ENCODE results near the gene PON1. TPM values are rescaled to one million over a fixed set of nuclear protein-coding genes. Genes with fewer than 3 reads are reported as not detected.

PON1 gene
- total RNA-seq, 1 donor from 2014 or later, result not detected

DNA sequence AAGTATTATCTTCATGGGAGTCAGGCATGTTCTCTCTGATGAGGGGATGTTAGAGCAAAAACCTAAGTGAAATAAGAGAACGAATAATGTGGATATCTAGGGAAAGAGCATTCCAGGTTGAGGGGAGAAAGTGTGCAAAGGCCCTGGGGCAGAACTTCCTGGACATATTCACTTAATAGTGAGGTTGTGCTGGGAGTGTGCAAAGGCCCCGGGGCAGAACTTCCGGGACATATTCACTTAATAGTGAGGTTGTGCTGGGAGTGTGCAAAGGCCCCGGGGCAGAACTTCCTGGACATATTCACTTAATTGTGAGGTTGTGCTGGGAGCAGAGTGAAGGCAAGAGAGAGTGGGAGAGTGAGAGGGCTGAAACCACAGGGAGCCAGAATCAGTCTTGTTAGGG is 11.8 kb downstream of the PON1 start:
- no peak overlapping the region for H3K4me3 Mint-ChIP-seq (ENCODE audit: unreplicated experiment)
- no peaks in the 10 kb centered on the region for H3K4me1 Mint-ChIP-seq (ENCODE audit: low read depth)
- no peak for DNase-seq (ENCODE audit: low spot score)
- TF ChIP-seq, protein P1, sequence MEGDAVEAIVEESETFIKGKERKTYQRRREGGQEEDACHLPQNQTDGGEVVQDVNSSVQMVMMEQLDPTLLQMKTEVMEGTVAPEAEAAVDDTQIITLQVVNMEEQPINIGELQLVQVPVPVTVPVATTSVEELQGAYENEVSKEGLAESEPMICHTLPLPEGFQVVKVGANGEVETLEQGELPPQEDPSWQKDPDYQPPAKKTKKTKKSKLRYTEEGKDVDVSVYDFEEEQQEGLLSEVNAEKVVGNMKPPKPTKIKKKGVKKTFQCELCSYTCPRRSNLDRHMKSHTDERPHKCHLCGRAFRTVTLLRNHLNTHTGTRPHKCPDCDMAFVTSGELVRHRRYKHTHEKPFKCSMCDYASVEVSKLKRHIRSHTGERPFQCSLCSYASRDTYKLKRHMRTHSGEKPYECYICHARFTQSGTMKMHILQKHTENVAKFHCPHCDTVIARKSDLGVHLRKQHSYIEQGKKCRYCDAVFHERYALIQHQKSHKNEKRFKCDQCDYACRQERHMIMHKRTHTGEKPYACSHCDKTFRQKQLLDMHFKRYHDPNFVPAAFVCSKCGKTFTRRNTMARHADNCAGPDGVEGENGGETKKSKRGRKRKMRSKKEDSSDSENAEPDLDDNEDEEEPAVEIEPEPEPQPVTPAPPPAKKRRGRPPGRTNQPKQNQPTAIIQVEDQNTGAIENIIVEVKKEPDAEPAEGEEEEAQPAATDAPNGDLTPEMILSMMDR (IDR thresholded peaks at IDR 0.05), result no peak
- H3K27ac Mint-ChIP-seq (ENCODE audit: unreplicated experiment), result no peak overlapping the region
- H3K36me3 Mint-ChIP-seq (ENCODE audit: low read depth), result no peaks in the 10 kb centered on the region
- no peaks in the 10 kb centered on the region for H3K9me3 Mint-ChIP-seq (ENCODE audit: low read depth)
- peaks cover 2% of the 10 kb centered on the region for H3K27me3 Mint-ChIP-seq (ENCODE audit: low read depth)

- DNase-seq (ENCODE audit: low spot score), result no peak
- TF ChIP-seq, protein P1 (IDR thresholded peaks at IDR 0.05), result no peak
- no peaks in the 10 kb centered on the region for H3K9me3 Mint-ChIP-seq (ENCODE audit: low read depth)
- H3K27me3 Mint-ChIP-seq (ENCODE audit: low read depth), result peaks cover 2% of the 10 kb centered on the region
- H3K4me3 Mint-ChIP-seq (ENCODE audit: unreplicated experiment), result no peak overlapping the region
- H3K27ac Mint-ChIP-seq (ENCODE audit: unreplicated experiment), result no peak overlapping the region
- no peaks in the 10 kb centered on the region for H3K36me3 Mint-ChIP-seq (ENCODE audit: low read depth)
- H3K4me1 Mint-ChIP-seq (ENCODE audit: low read depth), result no peaks in the 10 kb centered on the region
Observed at GRCh38 chr7:95311389-95311788, 12.9 kb downstream of the PON1 start.

GRCh38 chr7:95309951-95310350 is 14.4 kb downstream of the PON1 start:
- Mint-ChIP-seq H3K27ac (ENCODE audit: unreplicated experiment) (no peak overlapping the region), H3K36me3 (ENCODE audit: low read depth) (no peaks in the 10 kb centered on the region), H3K4me1 (ENCODE audit: low read depth) (no peaks in the 10 kb centered on the region), H3K9me3 (ENCODE audit: low read depth) (no peaks in the 10 kb centered on the region), H3K4me3 (ENCODE audit: unreplicated experiment) (no peak overlapping the region), H3K27me3 (ENCODE audit: low read depth) (peaks cover 2% of the 10 kb centered on the region)
- no peak for DNase-seq (ENCODE audit: low spot score)
- TF ChIP-seq, protein P1 (IDR thresholded peaks at IDR 0.05), result no peak

GRCh38 chr7:95304990-95305389 is 19.3 kb downstream of the PON1 start:
- DNase-seq (ENCODE audit: low spot score), result no peak
- Mint-ChIP-seq H3K4me1 (ENCODE audit: low read depth) (no peaks in the 10 kb centered on the region), H3K27me3 (ENCODE audit: low read depth) (no peaks in the 10 kb centered on the region), H3K4me3 (ENCODE audit: unreplicated experiment) (no peak overlapping the region), H3K27ac (ENCODE audit: unreplicated experiment) (no peak overlapping the region), H3K9me3 (ENCODE audit: low read depth) (no peaks in the 10 kb centered on the region), H3K36me3 (ENCODE audit: low read depth) (no peaks in the 10 kb centered on the region)
- TF ChIP-seq, protein P1 (IDR thresholded peaks at IDR 0.05), result no peak

GRCh38 chr7:95303013-95303905 is 21.1 kb downstream of the PON1 start:
- Mint-ChIP-seq H3K27me3 (ENCODE audit: low read depth) (no peaks in the 10 kb centered on the region), H3K27ac (ENCODE audit: unreplicated experiment) (no peak overlapping the region)
- DNase-seq (ENCODE audit: low spot score), result no peak

More at GRCh38 chr7:95303013-95303905, 21.1 kb downstream of the PON1 start:
- no peaks in the 10 kb centered on the region for H3K9me3 Mint-ChIP-seq (ENCODE audit: low read depth)
- no peaks in the 10 kb centered on the region for H3K36me3 Mint-ChIP-seq (ENCODE audit: low read depth)
- H3K4me3 Mint-ChIP-seq (ENCODE audit: unreplicated experiment), result no peak overlapping the region
- H3K4me1 Mint-ChIP-seq (ENCODE audit: low read depth), result no peaks in the 10 kb centered on the region
- TF ChIP-seq, protein P1 (IDR thresholded peaks at IDR 0.05), result no peak
